HG02938 (cell line): Measurements from ENCODE around the gene MOK.

Experiments used
- ATAC-seq: cut with Tn5 transposase; IDR thresholded peaks from one replicate; pipeline ENCODE4 v1.9.1; 2021; ENCODE audit warnings: mild to moderate bottlenecking, moderate library complexity; ENCODE audit not compliant: unreplicated experiment

Gene MOK

GRCh38 chr14:102288139-102288538 is 16.8 kb downstream of the MOK start:
- no peak for ATAC-seq

- ATAC-seq = no peak
Observed at GRCh38 chr14:102285106-102285505, 19.9 kb downstream of the MOK start.

- no peak for ATAC-seq
Observed at GRCh38 chr14:102283631-102284129, 21.3 kb downstream of the MOK start.

- ATAC-seq = no peak
Observed at GRCh38 chr14:102282751-102283465, 22.1 kb downstream of the MOK start.

GRCh38 chr14:102280376-102280962 is 24.5 kb downstream of the MOK start:
- ATAC-seq = no peak

- ATAC-seq = no peak
Observed at GRCh38 chr14:102279688-102280348, 25.1 kb downstream of the MOK start.

- ATAC-seq = no peak
Observed at GRCh38 chr14:102279282-102279681, 25.7 kb downstream of the MOK start.

GRCh38 chr14:102278631-102278935 is 26.4 kb downstream of the MOK start:
- ATAC-seq = no peak

GRCh38 chr14:102277874-102278630 is 26.9 kb downstream of the MOK start:
- no peak for ATAC-seq

- no peak for ATAC-seq
Observed at GRCh38 chr14:102275866-102276265, 29.1 kb downstream of the MOK start.

GRCh38 chr14:102272392-102272791 is 32.6 kb downstream of the MOK start:
- no peak for ATAC-seq

- no peak for ATAC-seq
Observed at GRCh38 chr14:102264775-102265174, 40.2 kb downstream of the MOK start.

GRCh38 chr14:102264355-102264754 is 40.6 kb downstream of the MOK start:
- no peak for ATAC-seq

GRCh38 chr14:102262929-102263462 is 42.0 kb downstream of the MOK start:
- ATAC-seq = no peak

- ATAC-seq = no peak
Observed at GRCh38 chr14:102258136-102258535, 46.8 kb downstream of the MOK start.

- no peak for ATAC-seq
Observed at GRCh38 chr14:102256716-102257115, 48.2 kb downstream of the MOK start.

- no peak for ATAC-seq
Observed at GRCh38 chr14:102255401-102256190, 49.4 kb downstream of the MOK start.

- no peak for ATAC-seq
Observed at GRCh38 chr14:102252834-102253801, 51.8 kb downstream of the MOK start.

- no peak for ATAC-seq
Observed at GRCh38 chr14:102251161-102251560, 53.8 kb downstream of the MOK start.
